ENCODE results near the gene RSPH6A. TPM values are rescaled to one million over a fixed set of nuclear protein-coding genes. Genes with fewer than 3 reads are reported as not detected.

The RSPH6A gene
- total and polyA plus RNA-seq, 2 of the 13 experiments (the other 11 are each of a cell fraction or from before 2014, with no cell fraction given), result 0.07 TPM; not detected in 1

- TF ChIP-seq, protein P1, sequence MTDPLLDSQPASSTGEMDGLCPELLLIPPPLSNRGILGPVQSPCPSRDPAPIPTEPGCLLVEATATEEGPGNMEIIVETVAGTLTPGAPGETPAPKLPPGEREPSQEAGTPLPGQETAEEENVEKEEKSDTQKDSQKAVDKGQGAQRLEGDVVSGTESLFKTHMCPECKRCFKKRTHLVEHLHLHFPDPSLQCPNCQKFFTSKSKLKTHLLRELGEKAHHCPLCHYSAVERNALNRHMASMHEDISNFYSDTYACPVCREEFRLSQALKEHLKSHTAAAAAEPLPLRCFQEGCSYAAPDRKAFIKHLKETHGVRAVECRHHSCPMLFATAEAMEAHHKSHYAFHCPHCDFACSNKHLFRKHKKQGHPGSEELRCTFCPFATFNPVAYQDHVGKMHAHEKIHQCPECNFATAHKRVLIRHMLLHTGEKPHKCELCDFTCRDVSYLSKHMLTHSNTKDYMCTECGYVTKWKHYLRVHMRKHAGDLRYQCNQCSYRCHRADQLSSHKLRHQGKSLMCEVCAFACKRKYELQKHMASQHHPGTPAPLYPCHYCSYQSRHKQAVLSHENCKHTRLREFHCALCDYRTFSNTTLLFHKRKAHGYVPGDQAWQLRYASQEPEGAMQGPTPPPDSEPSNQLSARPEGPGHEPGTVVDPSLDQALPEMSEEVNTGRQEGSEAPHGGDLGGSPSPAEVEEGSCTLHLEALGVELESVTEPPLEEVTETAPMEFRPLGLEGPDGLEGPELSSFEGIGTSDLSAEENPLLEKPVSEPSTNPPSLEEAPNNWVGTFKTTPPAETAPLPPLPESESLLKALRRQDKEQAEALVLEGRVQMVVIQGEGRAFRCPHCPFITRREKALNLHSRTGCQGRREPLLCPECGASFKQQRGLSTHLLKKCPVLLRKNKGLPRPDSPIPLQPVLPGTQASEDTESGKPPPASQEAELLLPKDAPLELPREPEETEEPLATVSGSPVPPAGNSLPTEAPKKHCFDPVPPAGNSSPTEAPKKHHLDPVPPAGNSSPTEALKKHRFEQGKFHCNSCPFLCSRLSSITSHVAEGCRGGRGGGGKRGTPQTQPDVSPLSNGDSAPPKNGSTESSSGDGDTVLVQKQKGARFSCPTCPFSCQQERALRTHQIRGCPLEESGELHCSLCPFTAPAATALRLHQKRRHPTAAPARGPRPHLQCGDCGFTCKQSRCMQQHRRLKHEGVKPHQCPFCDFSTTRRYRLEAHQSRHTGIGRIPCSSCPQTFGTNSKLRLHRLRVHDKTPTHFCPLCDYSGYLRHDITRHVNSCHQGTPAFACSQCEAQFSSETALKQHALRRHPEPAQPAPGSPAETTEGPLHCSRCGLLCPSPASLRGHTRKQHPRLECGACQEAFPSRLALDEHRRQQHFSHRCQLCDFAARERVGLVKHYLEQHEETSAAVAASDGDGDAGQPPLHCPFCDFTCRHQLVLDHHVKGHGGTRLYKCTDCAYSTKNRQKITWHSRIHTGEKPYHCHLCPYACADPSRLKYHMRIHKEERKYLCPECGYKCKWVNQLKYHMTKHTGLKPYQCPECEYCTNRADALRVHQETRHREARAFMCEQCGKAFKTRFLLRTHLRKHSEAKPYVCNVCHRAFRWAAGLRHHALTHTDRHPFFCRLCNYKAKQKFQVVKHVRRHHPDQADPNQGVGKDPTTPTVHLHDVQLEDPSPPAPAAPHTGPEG (CRISPR knock-in tag; IDR thresholded peaks at IDR 0.05), result peak; percentile 79; the same call in 1 of the 2 replicates
- TF ChIP-seq ARNTL (CRISPR knock-in tag; IDR thresholded peaks at IDR 0.05), result peak; percentile 72
- TF ChIP-seq, protein P2, sequence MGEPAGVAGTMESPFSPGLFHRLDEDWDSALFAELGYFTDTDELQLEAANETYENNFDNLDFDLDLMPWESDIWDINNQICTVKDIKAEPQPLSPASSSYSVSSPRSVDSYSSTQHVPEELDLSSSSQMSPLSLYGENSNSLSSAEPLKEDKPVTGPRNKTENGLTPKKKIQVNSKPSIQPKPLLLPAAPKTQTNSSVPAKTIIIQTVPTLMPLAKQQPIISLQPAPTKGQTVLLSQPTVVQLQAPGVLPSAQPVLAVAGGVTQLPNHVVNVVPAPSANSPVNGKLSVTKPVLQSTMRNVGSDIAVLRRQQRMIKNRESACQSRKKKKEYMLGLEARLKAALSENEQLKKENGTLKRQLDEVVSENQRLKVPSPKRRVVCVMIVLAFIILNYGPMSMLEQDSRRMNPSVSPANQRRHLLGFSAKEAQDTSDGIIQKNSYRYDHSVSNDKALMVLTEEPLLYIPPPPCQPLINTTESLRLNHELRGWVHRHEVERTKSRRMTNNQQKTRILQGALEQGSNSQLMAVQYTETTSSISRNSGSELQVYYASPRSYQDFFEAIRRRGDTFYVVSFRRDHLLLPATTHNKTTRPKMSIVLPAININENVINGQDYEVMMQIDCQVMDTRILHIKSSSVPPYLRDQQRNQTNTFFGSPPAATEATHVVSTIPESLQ (CRISPR knock-in tag; conservative IDR thresholded peaks at IDR 0.05), result peak; percentile 29; the same call in 1 of the 2 replicates
- TF ChIP-seq NFATC3 (CRISPR knock-in tag; IDR thresholded peaks at IDR 0.05), result no peak
- TF ChIP-seq GTF3A (CRISPR knock-in tag; conservative IDR thresholded peaks at IDR 0.05), result no peak
- TF ChIP-seq ZNF501 (CRISPR knock-in tag; IDR thresholded peaks at IDR 0.05), result no peak
- 0 out of 2 replicates have a peak, but pooled peaks have one; percentile 10 for TF ChIP-seq NKX3-1 (CRISPR knock-in tag; IDR thresholded peaks at IDR 0.05)
- no peak for TF ChIP-seq PAF1 (CRISPR knock-in tag; IDR thresholded peaks at IDR 0.05)
- TF ChIP-seq FOXA1 (IDR thresholded peaks at IDR 0.05), result no peak
- TF ChIP-seq FOXA1 (CRISPR knock-in tag; IDR thresholded peaks at IDR 0.05), result no peak
- no peak for TF ChIP-seq CREM (IDR thresholded peaks at IDR 0.05)
- TF ChIP-seq CREM (CRISPR knock-in tag; IDR thresholded peaks at IDR 0.05), result no peak
- TF ChIP-seq ZNF569 (CRISPR knock-in tag; IDR thresholded peaks at IDR 0.05; ENCODE audit: borderline replicate concordance), result 0 out of 2 replicates have a peak, but pooled peaks have one; percentile 24
- TF ChIP-seq HBP1 (CRISPR knock-in tag; IDR thresholded peaks at IDR 0.05; ENCODE audit: low read depth), result no peak
- no peak for TF ChIP-seq NRL (CRISPR knock-in tag; IDR thresholded peaks at IDR 0.05; ENCODE audit: borderline replicate concordance)
- TF ChIP-seq CAMTA2 (CRISPR knock-in tag; IDR thresholded peaks at IDR 0.05; ENCODE audit: borderline replicate concordance), result peak; percentile 75; the same call in 1 of the 2 replicates
- TF ChIP-seq NFKB2 (CRISPR knock-in tag; IDR thresholded peaks at IDR 0.05; ENCODE audit: borderline replicate concordance), result peak; percentile 31; the same call in 1 of the 2 replicates
- TF ChIP-seq ZNF24 (IDR thresholded peaks at IDR 0.05), result no peak
- TF ChIP-seq ZNF567 (CRISPR knock-in tag; IDR thresholded peaks at IDR 0.05; ENCODE audit: borderline replicate concordance), result no peak
Measured at GRCh38 chr19:45863840-45864628, 48.9 kb upstream of the RSPH6A start, which contains the start of gene FOXA3 (continued).

Measured in HepG2 (cell line).